Adrenal gland (tissue), 5 donors: ENCODE results near the gene AGRN.

Source experiments
- POLR2A ChIP-seq, 2 donors: fragments of 450-650 bp; IDR thresholded peaks; one replicate each; pipeline ENCODE4 v1.6.1; 2017; ENCODE audit warnings: antibody characterized with exemption in 2 of 2, mild to moderate bottlenecking in 2 of 2, moderate library complexity in 1 of 2
- TF ChIP-seq, protein P1 (sequence below), 6 experiments: fragments of 450-650 bp in 4 of 6; fragments of 200-600 bp in 2 of 6; sonication (generic) in 1 of 6; IDR thresholded peaks; 1 replicate in 5 of 6; 2 replicates in 1 of 6; pipeline versions ENCODE4 v1.5.1 to v1.8.0; 2016 to 2021; ENCODE audit warnings: antibody characterized with exemption in 6 of 6, mild to moderate bottlenecking in 2 of 6, moderate library complexity in 1 of 6
- donor health status: DM: no; HTN: no; CAD: no.

DNA sequence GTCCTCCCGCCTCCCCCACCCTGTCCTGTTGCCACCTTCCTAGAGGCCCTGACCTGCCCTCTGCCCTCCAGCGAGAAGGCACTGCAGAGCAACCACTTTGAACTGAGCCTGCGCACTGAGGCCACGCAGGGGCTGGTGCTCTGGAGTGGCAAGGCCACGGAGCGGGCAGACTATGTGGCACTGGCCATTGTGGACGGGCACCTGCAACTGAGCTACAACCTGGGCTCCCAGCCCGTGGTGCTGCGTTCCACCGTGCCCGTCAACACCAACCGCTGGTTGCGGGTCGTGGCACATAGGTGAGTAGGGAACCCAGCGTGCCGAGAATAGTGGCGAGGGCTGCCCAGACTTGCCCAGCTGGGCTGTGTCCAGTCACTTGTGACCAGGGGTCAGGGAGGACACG is 33.8 kb downstream of the AGRN start:
- TF ChIP-seq, protein P1, sequence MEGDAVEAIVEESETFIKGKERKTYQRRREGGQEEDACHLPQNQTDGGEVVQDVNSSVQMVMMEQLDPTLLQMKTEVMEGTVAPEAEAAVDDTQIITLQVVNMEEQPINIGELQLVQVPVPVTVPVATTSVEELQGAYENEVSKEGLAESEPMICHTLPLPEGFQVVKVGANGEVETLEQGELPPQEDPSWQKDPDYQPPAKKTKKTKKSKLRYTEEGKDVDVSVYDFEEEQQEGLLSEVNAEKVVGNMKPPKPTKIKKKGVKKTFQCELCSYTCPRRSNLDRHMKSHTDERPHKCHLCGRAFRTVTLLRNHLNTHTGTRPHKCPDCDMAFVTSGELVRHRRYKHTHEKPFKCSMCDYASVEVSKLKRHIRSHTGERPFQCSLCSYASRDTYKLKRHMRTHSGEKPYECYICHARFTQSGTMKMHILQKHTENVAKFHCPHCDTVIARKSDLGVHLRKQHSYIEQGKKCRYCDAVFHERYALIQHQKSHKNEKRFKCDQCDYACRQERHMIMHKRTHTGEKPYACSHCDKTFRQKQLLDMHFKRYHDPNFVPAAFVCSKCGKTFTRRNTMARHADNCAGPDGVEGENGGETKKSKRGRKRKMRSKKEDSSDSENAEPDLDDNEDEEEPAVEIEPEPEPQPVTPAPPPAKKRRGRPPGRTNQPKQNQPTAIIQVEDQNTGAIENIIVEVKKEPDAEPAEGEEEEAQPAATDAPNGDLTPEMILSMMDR (IDR thresholded peaks at IDR 0.05): no peak
- no peak for TF ChIP-seq POLR2A (IDR thresholded peaks at IDR 0.05)
